ENCODE measurements around the gene ARL13B.

ARL13B gene

DNA sequence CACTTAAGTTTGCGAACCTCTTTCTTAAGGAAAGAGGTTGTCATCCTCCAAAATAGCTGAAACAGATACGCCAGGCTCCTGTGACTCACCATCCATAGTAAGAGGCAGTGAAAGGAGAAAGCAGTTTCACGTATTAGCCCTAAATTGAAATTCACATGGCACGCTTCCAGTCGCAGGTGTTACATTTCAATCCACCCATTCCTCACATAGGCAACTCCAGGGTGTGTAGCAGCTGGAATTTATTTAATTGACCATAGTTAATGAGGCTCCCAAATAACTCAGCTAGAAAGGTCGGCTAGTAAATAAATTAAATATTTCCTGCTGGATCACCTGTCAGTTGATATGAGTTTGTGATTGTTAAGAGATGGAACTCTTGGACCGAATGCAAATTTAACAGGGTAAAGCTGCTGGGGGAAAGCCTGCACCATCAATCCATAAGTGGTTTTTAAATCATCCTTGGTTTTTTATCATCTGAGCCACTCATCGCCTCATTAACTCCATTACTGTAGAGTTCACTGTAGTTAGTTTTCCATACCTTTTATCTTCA, 102.5 kb downstream of the ARL13B start:
- Histone ChIP-seq H4K8ac (ENCODE audit: low read depth, low read length) (no peak overlapping the region), H3K79me1 (ENCODE audit: low read depth, low read length) (no peaks in the 10 kb centered on the region), H2AFZ (ENCODE audit: low read length) (no peak overlapping the region), H2BK15ac (ENCODE audit: low read length) (no peak overlapping the region), H3K18ac (ENCODE audit: low read length) (no peak overlapping the region), H3K4me3 (ENCODE audit: low read length in 2 of 2) (no peak overlapping the region), H4K91ac (ENCODE audit: low read depth, low read length, poor library complexity) (no peak overlapping the region), H3K9ac (ENCODE audit: low read depth, low read length, poor library complexity) (no peak overlapping the region), H3K36me3 (replicated peaks in 1 of 2; ENCODE audit: control insufficient read depth in 2 of 2, insufficient read depth in 2 of 2, low read length in 2 of 2) (peaks cover 0 to 36% of the 10 kb centered on the region in 2 donors), H3K9me3 (replicated peaks in 1 of 2; ENCODE audit: control insufficient read depth in 2 of 2, insufficient read depth in 1 of 2, low read depth in 1 of 2, low read length in 2 of 2) (no peaks in the 10 kb centered on the region), H3K4me1 (ENCODE audit: control insufficient read depth in 2 of 2, insufficient read depth in 1 of 2, low read depth in 1 of 2, low read length in 2 of 2) (no peaks in the 10 kb centered on the region), H3K27me3 (ENCODE audit: control insufficient read depth in 3 of 3, insufficient read depth in 3 of 3, low read depth in 1 of 3, low read length in 3 of 3) (no peaks in the 10 kb centered on the region), H3K27ac (replicated peaks; ENCODE audit: low read length) (no peak overlapping the region), H2BK5ac (ENCODE audit: low read length) (no peak overlapping the region), H2BK120ac (ENCODE audit: low read depth, low read length) (no peak overlapping the region), H3K14ac (ENCODE audit: low read length) (no peak overlapping the region), H2AK5ac (ENCODE audit: low read depth, low read length) (no peak overlapping the region), H2BK12ac (ENCODE audit: low read length) (no peak overlapping the region), H3K4ac (ENCODE audit: low read length) (no peak overlapping the region), H3K4me2 (ENCODE audit: insufficient read depth, low read length, poor library complexity, severe bottlenecking) (no peak overlapping the region), H3K23ac (ENCODE audit: low read depth, low read length, poor library complexity) (no peak overlapping the region)
- DNase-seq (ENCODE audit: low spot score) = no peak
- WGBS, 2 donors (ENCODE audit: extremely low coverage in 2 of 2, insufficient read length in 2 of 2, insufficient replicate concordance in 1 of 2) = no CpG with 5 or more reads among the region's 8 CpGs

DNA sequence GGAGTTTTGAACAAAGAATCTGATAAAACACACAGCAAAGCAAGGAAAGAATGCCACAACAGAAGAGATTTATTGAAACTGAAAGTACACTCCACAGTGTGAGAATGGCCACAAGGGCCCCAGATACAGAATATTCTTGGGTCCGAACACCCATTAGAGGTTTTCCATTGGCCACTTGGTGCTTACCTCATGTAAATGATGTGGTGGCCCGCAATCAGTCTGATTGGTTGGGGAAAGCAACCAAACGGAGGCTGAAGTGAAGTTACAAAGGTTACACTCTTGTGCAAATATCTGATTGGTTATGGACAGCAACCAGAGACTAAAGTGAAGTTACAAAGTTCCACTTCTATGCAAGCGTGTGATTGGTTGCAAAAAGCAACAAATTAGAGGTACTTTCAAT, 103.3 kb downstream of the ARL13B start:
- Histone ChIP-seq H2AK5ac (ENCODE audit: low read depth, low read length) (no peak overlapping the region), H3K27ac (replicated peaks; ENCODE audit: low read length) (no peak overlapping the region), H3K9ac (ENCODE audit: low read depth, low read length, poor library complexity) (no peak overlapping the region), H2BK120ac (ENCODE audit: low read depth, low read length) (no peak overlapping the region), H3K9me3 (replicated peaks in 1 of 2; ENCODE audit: control insufficient read depth in 2 of 2, insufficient read depth in 1 of 2, low read depth in 1 of 2, low read length in 2 of 2) (no peaks in the 10 kb centered on the region), H3K23ac (ENCODE audit: low read depth, low read length, poor library complexity) (no peak overlapping the region), H3K4me3 (ENCODE audit: low read length in 2 of 2) (no peak overlapping the region), H3K27me3 (ENCODE audit: control insufficient read depth in 3 of 3, insufficient read depth in 3 of 3, low read depth in 1 of 3, low read length in 3 of 3) (no peaks in the 10 kb centered on the region), H4K8ac (ENCODE audit: low read depth, low read length) (no peak overlapping the region), H3K79me1 (ENCODE audit: low read depth, low read length) (no peaks in the 10 kb centered on the region), H3K4ac (ENCODE audit: low read length) (no peak overlapping the region), H2BK12ac (ENCODE audit: low read length) (no peak overlapping the region), H4K91ac (ENCODE audit: low read depth, low read length, poor library complexity) (no peak overlapping the region), H3K14ac (ENCODE audit: low read length) (no peak overlapping the region), H3K36me3 (replicated peaks in 1 of 2; ENCODE audit: control insufficient read depth in 2 of 2, insufficient read depth in 2 of 2, low read length in 2 of 2) (peaks cover 0 to 38% of the 10 kb centered on the region in 2 donors), H3K18ac (ENCODE audit: low read length) (no peak overlapping the region), H3K4me2 (ENCODE audit: insufficient read depth, low read length, poor library complexity, severe bottlenecking) (no peak overlapping the region), H3K4me1 (ENCODE audit: control insufficient read depth in 2 of 2, insufficient read depth in 1 of 2, low read depth in 1 of 2, low read length in 2 of 2) (no peaks in the 10 kb centered on the region), H2BK5ac (ENCODE audit: low read length) (no peak overlapping the region), H2BK15ac (ENCODE audit: low read length) (no peak overlapping the region), H2AFZ (ENCODE audit: low read length) (no peak overlapping the region)
- no peak for DNase-seq (ENCODE audit: low spot score)
- WGBS, 2 donors (ENCODE audit: extremely low coverage in 2 of 2, insufficient read length in 2 of 2, insufficient replicate concordance in 1 of 2) = no CpG with 5 or more reads among the region's 4 CpGs

DNA sequence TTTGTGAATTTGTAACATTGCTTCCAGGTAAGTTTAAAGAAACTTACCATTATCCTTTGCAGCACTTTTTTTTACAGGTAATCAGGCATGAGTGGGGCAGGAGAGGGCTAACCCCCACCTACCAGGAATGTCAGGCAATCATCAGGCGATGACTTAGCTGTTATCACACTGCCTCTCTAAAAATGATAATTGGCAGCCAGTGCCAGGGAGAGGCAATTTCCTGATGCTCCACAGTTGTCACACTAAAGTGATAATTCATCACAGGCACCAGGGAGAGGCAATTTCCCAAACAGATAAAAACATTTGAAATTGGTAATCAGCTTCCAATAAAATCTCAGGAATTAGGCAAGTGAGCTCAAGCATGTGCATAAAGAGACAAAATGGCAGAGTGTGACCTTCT, 109.2 kb downstream of the ARL13B start:
- Histone ChIP-seq H2BK5ac (ENCODE audit: low read length) (no peak overlapping the region), H3K27me3 (ENCODE audit: control insufficient read depth in 3 of 3, insufficient read depth in 3 of 3, low read depth in 1 of 3, low read length in 3 of 3) (no peaks in the 10 kb centered on the region), H3K4me2 (ENCODE audit: insufficient read depth, low read length, poor library complexity, severe bottlenecking) (no peak overlapping the region), H2AK5ac (ENCODE audit: low read depth, low read length) (no peak overlapping the region), H4K8ac (ENCODE audit: low read depth, low read length) (no peak overlapping the region), H3K18ac (ENCODE audit: low read length) (no peak overlapping the region), H4K91ac (ENCODE audit: low read depth, low read length, poor library complexity) (no peak overlapping the region), H2BK120ac (ENCODE audit: low read depth, low read length) (no peak overlapping the region), H2AFZ (ENCODE audit: low read length) (no peak overlapping the region), H3K9me3 (replicated peaks in 1 of 2; ENCODE audit: control insufficient read depth in 2 of 2, insufficient read depth in 1 of 2, low read depth in 1 of 2, low read length in 2 of 2) (no peaks in the 10 kb centered on the region), H3K79me1 (ENCODE audit: low read depth, low read length) (no peaks in the 10 kb centered on the region), H3K9ac (ENCODE audit: low read depth, low read length, poor library complexity) (no peak overlapping the region), H2BK15ac (ENCODE audit: low read length) (no peak overlapping the region), H3K4me1 (ENCODE audit: control insufficient read depth in 2 of 2, insufficient read depth in 1 of 2, low read depth in 1 of 2, low read length in 2 of 2) (no peaks in the 10 kb centered on the region), H3K23ac (ENCODE audit: low read depth, low read length, poor library complexity) (no peak overlapping the region), H3K4me3 (ENCODE audit: low read length in 2 of 2) (no peak overlapping the region), H3K4ac (ENCODE audit: low read length) (no peak overlapping the region), H3K36me3 (replicated peaks in 1 of 2; ENCODE audit: control insufficient read depth in 2 of 2, insufficient read depth in 2 of 2, low read length in 2 of 2) (peaks cover 3 to 58% of the 10 kb centered on the region in 2 donors), H3K27ac (replicated peaks; ENCODE audit: low read length) (no peak overlapping the region), H3K14ac (ENCODE audit: low read length) (no peak overlapping the region), H2BK12ac (ENCODE audit: low read length) (no peak overlapping the region)
- DNase-seq (ENCODE audit: low spot score) = no peak
- WGBS, 2 donors (ENCODE audit: extremely low coverage in 2 of 2, insufficient read length in 2 of 2, insufficient replicate concordance in 1 of 2) = no CpG with 5 or more reads among the region's 1 CpG

DNA sequence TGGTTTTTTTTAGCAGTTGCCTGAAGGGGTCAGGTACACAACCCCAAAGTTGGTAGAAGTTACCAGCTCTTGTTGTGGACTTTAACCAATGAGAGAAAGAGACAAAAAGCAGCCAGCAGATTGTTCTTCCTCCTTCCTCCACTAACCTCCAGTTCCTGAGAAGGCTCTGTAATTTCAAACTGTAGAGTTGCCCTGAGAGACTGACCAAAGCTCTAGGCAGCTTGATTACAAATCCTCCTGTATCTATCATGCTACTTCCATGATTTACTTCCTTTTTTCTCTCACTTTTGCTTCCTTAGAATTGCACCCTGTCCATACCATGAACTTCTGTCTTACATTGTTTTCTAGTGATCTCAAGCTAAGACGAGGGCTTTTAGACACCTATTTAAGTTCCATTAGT, 112.1 kb downstream of the ARL13B start:
- WGBS, 2 donors (ENCODE audit: extremely low coverage in 2 of 2, insufficient read length in 2 of 2, insufficient replicate concordance in 1 of 2) = no CpG with 5 or more reads among the region's 1 CpG

More for the DNA sequence above, 112.1 kb downstream of the ARL13B start:
- no peak for DNase-seq (ENCODE audit: low spot score)
- Histone ChIP-seq H2BK12ac (ENCODE audit: low read length) (no peak overlapping the region), H3K27me3 (ENCODE audit: control insufficient read depth in 3 of 3, insufficient read depth in 3 of 3, low read depth in 1 of 3, low read length in 3 of 3) (no peaks in the 10 kb centered on the region), H3K23ac (ENCODE audit: low read depth, low read length, poor library complexity) (no peak overlapping the region), H3K4ac (ENCODE audit: low read length) (no peak overlapping the region), H3K79me1 (ENCODE audit: low read depth, low read length) (no peaks in the 10 kb centered on the region), H3K14ac (ENCODE audit: low read length) (no peak overlapping the region), H2AK5ac (ENCODE audit: low read depth, low read length) (no peak overlapping the region), H2BK15ac (ENCODE audit: low read length) (no peak overlapping the region), H4K91ac (ENCODE audit: low read depth, low read length, poor library complexity) (no peak overlapping the region), H3K9ac (ENCODE audit: low read depth, low read length, poor library complexity) (no peak overlapping the region), H3K36me3 (replicated peaks in 1 of 2; ENCODE audit: control insufficient read depth in 2 of 2, insufficient read depth in 2 of 2, low read length in 2 of 2) (peaks cover 3 to 58% of the 10 kb centered on the region in 2 donors), H4K8ac (ENCODE audit: low read depth, low read length) (no peak overlapping the region), H2AFZ (ENCODE audit: low read length) (no peak overlapping the region), H2BK5ac (ENCODE audit: low read length) (no peak overlapping the region), H3K4me1 (ENCODE audit: control insufficient read depth in 2 of 2, insufficient read depth in 1 of 2, low read depth in 1 of 2, low read length in 2 of 2) (no peaks in the 10 kb centered on the region), H3K27ac (replicated peaks; ENCODE audit: low read length) (no peak overlapping the region), H3K4me2 (ENCODE audit: insufficient read depth, low read length, poor library complexity, severe bottlenecking) (no peak overlapping the region), H3K9me3 (replicated peaks in 1 of 2; ENCODE audit: control insufficient read depth in 2 of 2, insufficient read depth in 1 of 2, low read depth in 1 of 2, low read length in 2 of 2) (no peaks in the 10 kb centered on the region), H3K18ac (ENCODE audit: low read length) (no peak overlapping the region), H3K4me3 (ENCODE audit: low read length in 2 of 2) (no peak overlapping the region), H2BK120ac (ENCODE audit: low read depth, low read length) (no peak overlapping the region)
